GM19438 (cell line): ENCODE data around the gene TMEM250.

ENCODE experiments used
- ATAC-seq: cut with Tn5 transposase; IDR thresholded peaks from one replicate; pipeline ENCODE4 v1.9.1; 2021; ENCODE audit warnings: low read depth; ENCODE audit not compliant: unreplicated experiment

Gene TMEM250

DNA sequence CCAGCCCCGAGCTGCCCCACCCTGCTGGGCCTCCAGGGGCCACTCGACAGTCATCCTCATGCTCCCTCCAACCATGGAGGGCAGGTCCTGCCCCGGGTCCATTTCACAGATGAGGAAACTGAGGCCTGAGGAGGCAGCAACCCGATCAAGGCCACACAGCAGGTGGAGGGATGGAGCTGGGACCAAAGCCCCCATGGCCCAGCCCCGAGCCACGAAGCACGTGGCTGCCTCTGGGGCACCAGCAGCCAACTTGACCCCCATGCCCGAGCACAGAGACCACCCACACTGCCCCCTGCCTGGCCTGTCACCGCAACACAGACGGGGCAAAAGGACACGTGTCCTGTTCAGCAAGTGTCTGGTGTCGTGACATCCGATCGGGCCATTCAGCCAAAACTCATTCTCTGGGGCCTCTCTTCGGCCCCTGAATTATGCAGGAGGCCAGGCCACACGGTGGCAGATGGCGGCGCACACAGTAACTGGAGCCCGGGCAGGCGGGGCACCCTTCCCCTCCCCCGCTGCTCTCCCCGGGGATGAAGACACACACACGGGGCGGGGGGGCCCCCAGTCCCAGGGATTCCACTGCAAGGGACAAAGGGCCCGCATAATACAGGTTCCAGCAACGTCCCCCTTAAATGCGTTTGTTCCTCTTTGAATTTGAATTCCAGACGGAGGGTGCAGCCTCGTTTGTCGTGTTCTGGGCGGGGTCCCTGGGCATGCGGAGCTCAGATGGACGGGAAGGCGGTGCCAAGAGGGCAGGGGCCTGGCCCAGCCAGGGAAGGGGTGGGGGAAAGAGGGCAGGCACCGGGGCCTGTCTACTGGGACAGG, 29.4 kb upstream of the TMEM250 start:
- ATAC-seq, result no peak

DNA sequence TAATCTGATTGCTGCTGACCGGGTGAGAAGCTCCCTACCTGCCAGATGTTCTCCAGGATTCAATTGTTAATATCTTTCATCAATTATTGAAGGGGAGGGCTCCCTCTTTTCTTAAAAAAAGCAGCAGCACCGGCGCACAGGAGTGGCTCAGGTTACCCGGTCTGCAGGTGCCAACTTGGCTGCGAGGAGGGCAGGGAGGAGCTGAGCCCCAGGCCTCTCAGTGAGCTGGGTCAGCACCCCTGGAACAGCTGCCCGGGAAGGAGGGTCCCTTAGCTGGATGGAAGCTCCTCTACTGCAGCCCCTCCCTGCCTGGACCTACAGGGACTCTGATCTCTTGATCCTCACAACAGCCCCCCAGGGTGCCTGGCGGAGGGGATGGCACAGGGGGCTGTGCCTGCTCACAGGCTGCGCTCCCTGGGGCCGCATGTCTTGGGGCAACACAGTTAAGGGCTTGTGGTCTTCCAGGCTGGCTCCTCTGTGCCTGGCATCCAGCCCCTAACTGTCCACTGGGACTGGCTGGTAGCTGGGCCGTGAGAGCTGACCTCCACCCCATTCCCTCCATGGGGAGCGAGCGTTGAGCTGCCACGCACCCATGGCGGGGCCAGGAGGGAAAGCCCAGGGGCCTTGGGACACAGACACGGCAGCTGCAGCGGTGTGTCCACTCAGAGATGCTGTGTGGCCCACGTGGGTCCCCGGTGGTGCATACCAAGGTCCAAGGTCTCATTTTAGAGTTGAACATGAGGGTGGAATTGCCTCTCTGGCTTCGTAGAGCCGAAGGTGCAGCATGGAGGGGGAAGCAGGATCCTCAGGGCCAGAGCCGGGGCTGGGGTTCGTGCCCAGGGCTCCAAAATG, 28.6 kb upstream of the TMEM250 start:
- no peak for ATAC-seq

DNA sequence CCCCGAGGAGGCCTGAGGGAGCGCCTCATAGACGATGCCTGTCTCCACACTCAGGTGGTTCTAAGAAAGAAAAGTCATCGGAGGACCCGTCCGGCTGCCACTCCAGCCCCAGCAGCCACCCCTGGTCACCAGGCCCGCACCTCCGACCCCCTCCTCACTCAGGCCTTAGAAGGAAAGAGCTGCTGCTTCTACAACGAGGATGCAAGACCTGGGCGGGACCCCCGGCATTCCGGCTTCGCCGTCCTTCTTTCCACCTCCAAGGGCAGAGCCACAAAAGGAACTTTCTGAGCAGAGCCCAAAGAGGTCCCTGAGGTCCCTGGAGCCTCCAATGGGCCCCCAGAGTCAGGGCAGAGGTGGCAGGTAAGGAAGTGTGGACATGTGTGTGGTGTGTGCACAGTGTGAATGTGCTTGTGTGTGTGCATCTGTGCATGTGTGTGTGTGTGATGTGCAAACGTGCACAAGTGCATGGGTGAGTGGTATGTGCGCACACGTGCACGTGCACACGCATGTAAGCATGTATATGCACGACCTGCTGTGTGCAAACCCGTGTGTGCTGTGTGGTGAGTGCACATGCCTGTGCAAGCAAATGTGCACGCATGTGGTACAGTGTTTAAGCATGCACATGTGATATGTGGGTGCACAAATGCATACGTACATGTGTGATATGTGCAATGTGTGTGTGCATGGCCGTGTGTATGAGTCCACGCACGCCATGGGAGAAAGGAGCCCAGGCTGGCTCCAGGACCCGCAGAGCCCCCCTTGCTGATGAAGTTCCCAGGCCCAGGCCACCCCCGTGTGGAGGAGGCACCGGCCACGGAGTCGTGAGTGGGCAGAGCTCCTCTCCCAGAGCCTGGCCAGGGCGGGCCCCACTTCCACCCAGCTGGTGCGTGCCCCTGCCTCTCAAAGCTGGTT, 27.7 kb upstream of the TMEM250 start:
- ATAC-seq, result no peak

DNA sequence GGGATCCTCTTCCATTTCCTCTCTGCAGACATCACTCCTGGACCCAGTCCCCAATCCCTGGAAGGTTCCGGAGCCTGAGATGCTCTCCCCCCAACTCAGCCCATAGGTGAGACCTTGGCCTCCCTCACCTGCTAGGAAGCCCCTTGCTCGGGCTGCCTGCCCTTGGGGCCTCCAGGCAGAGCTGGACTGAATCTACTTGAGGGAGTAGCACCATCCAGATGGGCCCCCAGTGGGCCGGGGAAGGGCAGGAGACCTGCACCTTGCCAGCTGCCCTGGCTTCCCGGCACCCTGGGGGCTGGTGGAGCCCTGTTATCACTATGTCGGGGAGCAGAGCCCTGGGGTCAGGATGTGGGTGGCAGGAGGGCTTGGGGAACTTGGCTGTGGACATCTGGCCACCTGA, 26.9 kb upstream of the TMEM250 start:
- no peak for ATAC-seq

DNA sequence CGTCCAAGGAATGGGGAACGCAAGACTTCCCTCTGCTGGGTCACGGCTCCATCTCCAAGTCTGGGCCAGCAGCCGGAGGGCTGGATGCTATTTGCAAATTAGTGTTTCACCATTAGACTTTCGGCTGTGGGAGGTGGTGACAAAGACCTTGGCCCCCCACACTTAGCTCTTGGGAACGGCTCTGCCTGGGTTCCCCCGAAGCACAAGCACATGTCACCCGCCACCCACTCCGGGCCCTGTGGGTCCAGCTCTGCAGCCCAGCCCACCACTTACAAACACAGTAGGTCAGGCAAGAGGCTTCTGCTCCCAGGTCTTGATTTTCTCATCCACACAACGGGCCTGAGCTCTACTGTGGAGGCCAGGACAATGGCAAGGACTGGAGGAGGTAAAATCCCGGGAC, 25.8 kb upstream of the TMEM250 start:
- no peak for ATAC-seq

DNA sequence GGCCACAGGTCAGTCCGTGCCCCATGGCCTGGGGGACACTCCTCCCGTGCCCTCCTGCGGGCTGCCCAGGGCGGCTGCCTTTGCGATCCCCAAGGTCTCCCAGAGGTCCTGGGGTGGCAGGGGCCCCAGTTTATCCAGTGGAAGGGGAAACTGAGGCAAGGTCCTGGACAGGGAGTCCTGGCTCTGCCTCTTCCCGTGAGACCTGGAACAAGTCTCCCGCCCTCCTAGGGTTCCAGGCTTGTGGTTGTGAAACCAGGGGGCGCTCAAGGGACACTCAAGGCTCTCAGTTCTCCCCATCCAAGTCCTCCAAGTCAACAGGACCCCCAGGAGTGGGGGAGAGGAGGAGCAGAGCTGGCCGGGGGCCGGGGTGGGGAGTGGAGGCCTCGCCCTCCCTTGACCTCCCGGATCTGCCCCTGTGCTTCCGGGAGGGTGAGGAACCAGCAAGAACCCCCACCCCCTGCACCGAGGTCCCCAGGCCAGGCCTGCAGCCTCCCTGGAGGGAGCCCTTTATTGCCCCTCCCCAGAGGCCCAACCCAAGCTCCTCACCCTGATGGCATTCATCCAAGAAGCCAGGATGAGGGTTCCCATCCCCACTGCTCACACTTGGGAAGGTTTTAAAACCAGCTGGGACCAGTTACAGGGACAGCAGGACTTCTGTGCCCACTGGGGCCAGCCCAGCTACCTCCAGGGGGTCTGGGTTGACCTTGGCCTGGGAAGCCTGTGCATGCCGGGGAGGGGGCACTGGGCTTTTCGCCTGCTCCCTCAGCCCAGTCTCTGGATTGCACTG, 24.7 kb upstream of the TMEM250 start:
- no peak for ATAC-seq

DNA sequence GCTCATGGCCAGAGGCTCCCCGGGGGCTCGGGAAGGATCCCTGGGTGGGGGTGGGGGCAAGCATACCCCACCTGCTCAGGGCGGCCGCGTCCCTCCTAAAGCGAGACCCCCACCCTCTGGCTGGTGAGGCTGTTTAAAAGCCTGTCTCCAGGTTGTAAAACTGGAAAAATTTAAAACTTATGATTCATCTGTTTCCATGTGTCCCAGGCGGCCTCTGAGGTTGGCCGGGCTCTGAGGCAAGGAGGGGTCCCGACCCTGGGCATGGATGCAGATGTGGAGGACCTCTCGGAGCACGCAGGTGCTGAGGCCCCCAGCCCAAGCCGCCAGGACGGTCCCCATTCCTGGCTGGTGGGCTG, 24.2 kb upstream of the TMEM250 start:
- no peak for ATAC-seq

DNA sequence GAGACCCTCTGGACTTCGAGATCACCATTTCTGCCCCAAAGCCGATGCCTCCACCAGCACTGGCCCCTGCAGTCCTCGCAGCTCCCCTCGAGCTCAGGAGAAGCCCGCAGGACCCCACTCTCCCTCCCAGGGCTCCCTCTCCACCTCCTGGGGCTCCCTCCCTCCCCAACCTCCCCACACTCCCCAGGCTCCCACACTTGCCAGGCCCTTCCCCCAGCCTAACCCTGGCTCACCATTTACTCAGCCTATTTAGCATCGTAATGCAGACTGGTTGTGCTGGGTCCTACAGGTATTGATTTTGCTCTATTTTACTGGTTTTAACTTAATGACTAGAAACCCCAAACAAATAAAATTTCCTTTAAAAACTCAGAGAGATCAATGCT, 23.7 kb upstream of the TMEM250 start:
- ATAC-seq, result no peak

DNA sequence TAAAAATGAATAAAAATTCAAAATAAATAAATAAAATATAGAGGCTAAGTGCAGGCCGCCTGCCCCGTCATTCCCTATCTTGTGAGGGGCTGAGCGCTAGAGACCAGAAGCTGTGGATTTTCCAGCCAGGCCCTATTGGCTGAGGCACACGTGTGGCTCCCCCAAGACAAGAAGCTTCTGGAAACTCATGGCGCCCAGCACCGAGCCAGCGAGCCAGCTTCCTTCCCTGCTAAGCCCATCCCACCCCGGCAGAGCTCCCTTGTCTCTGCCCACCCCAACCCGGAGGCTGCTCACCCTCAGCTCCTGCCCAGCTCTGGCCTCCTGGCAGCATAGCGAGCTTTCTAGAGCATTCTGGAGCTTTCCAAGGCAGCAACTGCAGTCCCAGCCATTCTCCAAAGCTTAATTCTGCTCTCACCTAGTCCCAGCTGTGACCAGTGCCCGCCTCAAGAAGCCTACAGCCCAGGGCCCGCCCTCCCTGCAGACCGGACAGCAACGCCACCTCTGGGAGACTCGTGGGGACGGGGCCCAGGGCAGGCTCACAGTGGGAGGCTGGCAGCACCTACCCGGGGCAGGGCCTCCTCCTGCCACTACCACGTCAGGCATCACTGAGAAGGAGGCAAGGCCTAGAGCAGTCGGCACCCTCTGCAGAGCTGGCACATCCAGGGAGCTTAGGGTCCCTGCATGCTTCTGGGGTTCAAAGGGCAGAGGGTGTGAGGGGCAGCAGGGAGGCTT, 23.2 kb upstream of the TMEM250 start:
- no peak for ATAC-seq

DNA sequence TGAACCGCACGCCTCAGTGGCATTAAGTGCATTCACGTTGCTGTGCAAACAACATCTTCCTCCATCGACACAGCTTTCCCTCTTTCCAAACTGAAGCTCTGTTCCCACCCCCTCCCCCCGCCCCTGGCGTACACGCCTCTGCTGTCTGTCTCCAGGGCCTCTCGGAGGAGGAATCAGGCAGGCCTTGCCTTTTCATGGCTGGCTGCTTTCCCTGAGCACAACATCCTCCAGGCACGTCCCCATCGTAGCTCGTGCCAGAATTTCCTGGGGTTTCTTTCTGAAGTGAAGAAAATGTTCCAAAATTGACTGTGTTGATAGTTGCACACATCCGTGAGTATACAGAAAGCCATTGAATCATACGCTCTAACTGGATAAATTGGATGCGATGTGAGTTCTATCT, 22.3 kb upstream of the TMEM250 start:
- ATAC-seq, result no peak

DNA sequence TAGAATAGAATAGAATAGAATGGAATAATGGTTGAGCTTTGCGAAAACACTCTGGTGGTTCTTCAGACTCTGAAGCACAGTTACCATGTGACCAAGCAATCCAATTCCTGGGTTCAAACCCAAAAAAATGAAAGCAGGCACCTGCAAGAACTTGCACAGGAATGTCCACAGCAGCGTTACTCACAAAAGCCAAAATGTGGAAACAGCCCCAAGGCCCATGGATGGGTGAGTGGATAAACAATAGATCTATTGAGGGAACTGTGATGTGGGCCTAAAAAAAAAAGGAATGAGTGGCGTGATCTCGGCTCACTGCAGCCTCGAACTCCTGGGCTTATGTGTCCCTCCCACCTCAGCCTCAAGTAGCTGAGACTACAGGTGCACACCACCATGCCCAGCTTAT, 21.4 kb upstream of the TMEM250 start:
- ATAC-seq, result no peak

DNA sequence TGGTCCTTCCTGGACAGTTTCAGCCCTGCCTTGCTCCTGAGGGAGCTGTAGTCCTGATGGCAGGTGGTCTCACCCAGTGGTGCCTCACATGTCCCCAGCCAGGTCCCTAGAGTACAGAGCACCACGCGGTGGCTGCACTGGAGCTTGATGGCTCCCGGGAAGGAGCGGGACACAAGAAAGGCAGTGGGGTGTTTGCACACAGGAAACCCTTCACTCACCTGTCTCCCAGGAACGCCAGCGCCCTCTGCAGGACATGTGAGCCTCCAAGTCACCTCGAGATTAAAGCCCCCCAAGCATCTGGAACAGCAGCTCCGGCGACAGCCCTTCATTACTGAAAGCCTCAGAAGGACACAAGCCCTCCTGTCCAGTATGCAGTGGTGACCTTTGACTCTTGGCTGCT, 19.9 kb upstream of the TMEM250 start:
- no peak for ATAC-seq

DNA sequence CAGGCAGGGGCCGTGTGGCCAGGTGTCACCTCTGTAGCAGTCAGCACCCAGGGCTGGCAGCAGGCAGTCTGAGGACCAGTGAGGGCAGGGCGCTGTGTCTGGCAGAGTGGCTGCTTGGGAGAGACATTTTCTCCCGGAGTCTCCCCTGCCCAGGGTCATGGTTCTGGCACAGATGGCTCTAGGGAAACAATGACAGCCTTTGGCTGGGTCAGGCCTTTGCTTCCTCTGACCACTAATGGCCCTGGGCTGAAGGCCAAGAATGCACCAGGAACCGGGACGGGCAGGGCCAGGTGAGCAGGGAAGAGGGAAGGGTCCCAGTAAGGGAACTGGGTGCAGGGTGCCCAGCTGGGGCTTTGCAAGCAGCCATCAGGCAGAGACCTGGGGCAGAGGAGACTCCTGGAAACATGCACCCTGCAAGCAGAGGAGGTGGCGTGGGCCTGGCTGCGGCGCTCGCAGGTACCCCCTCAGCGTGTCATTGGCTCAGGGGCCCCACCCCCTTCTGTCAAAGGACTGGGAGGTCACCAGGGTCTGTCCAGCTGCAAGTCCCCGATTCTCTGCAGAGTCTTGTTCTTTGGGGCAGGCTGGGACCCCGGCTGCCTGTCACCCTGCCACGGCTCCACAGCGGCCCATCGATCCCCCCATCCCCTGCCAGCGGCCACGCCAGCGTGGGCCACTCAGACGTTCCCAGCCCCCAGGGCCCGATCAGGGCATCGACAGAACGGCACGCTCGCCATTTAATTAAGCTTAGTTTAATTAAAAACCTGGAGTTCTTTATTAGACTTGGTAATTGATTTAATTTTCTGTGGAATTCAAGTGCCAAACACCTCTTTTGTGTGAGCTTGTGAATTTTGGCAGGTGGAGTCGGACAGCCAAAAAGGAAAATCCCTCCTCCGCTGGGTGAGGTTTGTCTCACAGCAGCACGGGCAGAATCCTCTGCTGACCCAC, 18.9 kb upstream of the TMEM250 start:
- no peak for ATAC-seq

DNA sequence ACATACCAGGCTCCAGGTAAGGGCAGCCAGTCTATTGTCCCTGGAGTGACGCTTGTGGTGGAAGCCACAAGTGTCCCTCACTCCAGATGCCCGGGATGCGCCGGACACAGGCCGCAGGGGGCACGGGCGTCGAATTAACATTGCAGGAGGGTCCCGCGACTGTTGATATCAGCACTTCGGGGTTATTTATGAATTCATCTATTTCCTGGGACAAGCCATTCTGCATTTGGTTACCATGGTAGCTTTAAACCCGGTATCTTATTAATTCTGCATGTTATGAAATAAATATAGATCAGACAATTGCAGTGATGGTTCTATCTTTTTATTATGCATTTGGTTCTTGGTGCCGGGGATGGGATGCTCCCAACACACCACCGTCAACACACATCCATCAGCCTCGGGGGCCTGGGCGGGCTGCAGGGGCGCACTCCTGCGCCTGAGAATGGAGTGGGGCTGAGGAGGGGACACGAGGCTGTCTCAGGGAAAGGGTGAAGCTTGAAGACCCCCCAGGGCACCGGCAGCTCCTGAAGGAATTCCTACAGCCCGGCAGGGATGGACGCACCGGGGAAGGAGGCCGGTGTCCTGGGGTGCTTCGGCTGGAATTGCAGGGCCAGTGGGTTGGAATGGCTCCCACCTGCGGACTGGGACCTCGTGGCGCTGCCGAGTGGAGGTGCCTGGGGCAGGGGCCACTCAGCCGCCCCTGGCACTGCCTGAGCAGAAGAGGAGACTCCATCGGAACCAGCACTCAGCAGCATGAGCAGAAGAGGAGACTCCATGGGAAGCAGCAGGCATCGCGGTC, 17.7 kb upstream of the TMEM250 start:
- no peak for ATAC-seq

DNA sequence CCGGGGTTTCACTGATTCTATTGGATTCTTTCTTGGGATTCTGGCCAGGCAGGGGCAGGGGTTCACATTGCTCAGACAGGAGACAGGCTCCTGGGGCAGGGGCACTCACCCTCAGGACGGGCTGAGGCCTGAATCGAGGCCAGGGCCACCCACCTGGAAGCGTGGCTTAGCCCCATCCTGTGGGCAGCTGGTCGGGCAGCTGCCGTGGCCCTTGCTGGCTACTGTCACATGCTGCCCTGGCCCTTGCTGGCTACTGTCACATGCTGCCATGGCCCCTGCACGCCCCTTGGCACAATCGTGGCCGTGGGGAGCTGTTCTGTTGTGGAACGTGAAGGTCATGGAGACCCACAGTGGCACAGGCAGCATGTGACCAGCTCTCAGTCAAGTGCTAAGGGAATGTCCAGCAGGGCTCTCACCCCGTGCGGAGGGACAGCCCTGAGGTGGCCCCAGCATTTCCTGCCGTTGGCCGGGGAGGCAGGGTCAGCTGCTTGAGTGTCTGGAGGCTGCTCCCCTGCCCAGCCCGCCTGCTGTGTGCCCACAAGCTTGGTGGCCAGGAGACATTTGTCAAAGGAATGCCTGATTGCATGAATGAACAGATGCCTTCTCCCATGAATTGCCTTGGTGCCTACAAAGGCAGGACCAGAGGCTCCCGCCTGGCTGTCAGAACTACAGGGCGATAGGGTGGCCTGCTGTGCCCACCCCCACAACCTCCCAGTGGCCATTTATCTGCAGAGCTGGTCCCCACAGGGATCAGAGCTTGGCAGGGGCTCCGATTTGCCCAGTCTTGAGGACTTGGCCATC, 16.9 kb upstream of the TMEM250 start:
- ATAC-seq, result no peak

DNA sequence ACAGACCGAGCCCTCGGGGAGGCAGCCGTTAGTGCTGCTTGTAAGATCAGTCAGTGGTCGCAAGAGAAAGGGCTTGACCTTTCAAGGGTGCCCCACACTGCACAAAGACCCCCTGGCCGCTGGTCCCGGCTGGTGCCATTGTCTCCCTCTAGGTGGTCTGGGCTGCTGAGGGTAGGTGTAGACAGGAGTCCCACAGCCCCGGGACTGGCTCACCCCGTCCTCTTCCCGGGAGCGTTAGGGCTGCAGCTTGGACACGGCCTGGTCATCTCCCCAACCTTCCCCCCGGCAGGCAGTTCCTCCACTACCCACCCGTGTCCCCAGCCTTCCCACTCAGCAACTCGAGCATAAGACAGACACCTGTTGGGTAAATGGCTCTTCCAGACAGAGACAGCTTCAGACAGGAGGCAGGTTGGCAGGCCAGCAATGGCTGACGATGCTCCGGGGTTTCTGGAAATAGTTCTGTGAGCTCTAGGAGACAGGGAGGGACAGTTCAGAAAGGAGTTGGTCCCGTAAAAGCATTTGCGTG, 15.3 kb upstream of the TMEM250 start:
- ATAC-seq, result no peak
